Measurements from ENCODE around the gene MED13L. TPM values are rescaled to one million over a fixed set of nuclear protein-coding genes. Genes with fewer than 3 reads are reported as not detected.

MED13L gene
- total and polyA plus RNA-seq, 2 of the 4 experiments (the other 2 are of a cell fraction): 17.9 to 49.1 TPM

DNA sequence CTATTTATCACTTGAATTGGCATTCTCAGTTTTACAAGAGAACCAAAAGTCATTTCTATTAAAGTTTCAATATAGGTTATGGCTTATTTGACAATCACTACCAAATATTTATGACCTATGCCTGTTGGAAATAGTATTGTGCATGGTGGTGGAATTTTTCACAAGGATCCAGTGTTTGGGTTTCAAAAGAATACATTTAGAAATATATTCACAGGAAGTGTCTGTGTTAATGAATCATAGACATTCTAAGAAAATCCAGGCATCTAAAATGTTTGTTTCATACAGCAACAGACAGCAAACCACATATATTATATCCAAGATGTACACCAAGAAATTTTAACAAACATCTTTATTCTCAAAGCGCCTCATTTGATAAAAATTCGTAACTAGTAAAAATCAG lies 92.7 kb downstream of the MED13L start:
- H2BK20ac ChIP-seq (ENCODE audit: low read depth, low read length): no peak overlapping the region
- no peak overlapping the region for H2BK5ac ChIP-seq (ENCODE audit: low read depth, low read length, poor library complexity, severe bottlenecking)
- H3K9me3 ChIP-seq (ENCODE audit: control insufficient read depth, insufficient read depth, low read length): no peaks in the 10 kb centered on the region
- ChIA-PET POLR2A (ENCODE audit: unreplicated experiment) (no interaction called here), CTCF (interaction anchor here (0.8 kb wide), 1 partner anchor 415 kb away, joined by 4 read pairs; no protein-coding TSS in a partner anchor)
- peaks cover 88% of the 10 kb centered on the region for H4K20me1 ChIP-seq (ENCODE audit: insufficient read depth, low read length)
- peaks cover 6% of the 10 kb centered on the region for H3K4me1 ChIP-seq (ENCODE audit: control insufficient read depth, insufficient read depth, low read length)
- H2BK15ac ChIP-seq (ENCODE audit: low read depth, low read length): no peak overlapping the region
- H3K9ac ChIP-seq (ENCODE audit: low read depth, low read length): no peak overlapping the region
- BruUV-seq (replicated peaks): no TSS peak
- H3K56ac ChIP-seq (ENCODE audit: extremely low read depth, insufficient read depth, low read length): no peak overlapping the region
- H2AK5ac ChIP-seq (ENCODE audit: low read depth, low read length): no peak overlapping the region
- peaks cover 30 to 75% of the 10 kb centered on the region in 2 experiments for H3K79me1 ChIP-seq (ENCODE audit: low read depth in 1 of 2, low read length in 2 of 2)
- no peaks in the 10 kb centered on the region for H3K36me3 ChIP-seq (ENCODE audit: control insufficient read depth, insufficient read depth, low read length)
- TF ChIP-seq BHLHE40 (IDR thresholded peaks at IDR 0.05; ENCODE audit: low read depth, low read length): no peak
- TF ChIP-seq SMC3 (IDR thresholded peaks at IDR 0.05; ENCODE audit: low read depth, low read length): no peak
- TF ChIP-seq NFE2L2 (IDR thresholded peaks at IDR 0.05; ENCODE audit: low read depth, low read length): no peak
- TF ChIP-seq CHD1 (IDR thresholded peaks at IDR 0.05; ENCODE audit: low read depth, low read length): no peak
- TF ChIP-seq RFX5 (IDR thresholded peaks at IDR 0.05; ENCODE audit: low read depth, low read length): no peak
- no peak for TF ChIP-seq MAFK (IDR thresholded peaks at IDR 0.05; ENCODE audit: low read depth, low read length)
- no peak for TF ChIP-seq MXI1 (IDR thresholded peaks at IDR 0.05; ENCODE audit: borderline replicate concordance, low read depth, low read length)
- no peak for TF ChIP-seq RCOR1 (IDR thresholded peaks at IDR 0.05; ENCODE audit: insufficient replicate concordance, low read length)
- TF ChIP-seq, protein P1, sequence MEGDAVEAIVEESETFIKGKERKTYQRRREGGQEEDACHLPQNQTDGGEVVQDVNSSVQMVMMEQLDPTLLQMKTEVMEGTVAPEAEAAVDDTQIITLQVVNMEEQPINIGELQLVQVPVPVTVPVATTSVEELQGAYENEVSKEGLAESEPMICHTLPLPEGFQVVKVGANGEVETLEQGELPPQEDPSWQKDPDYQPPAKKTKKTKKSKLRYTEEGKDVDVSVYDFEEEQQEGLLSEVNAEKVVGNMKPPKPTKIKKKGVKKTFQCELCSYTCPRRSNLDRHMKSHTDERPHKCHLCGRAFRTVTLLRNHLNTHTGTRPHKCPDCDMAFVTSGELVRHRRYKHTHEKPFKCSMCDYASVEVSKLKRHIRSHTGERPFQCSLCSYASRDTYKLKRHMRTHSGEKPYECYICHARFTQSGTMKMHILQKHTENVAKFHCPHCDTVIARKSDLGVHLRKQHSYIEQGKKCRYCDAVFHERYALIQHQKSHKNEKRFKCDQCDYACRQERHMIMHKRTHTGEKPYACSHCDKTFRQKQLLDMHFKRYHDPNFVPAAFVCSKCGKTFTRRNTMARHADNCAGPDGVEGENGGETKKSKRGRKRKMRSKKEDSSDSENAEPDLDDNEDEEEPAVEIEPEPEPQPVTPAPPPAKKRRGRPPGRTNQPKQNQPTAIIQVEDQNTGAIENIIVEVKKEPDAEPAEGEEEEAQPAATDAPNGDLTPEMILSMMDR (conservative IDR thresholded peaks at IDR 0.05; ENCODE audit: low read depth, low read length): no peak
- TF ChIP-seq FOS (IDR thresholded peaks at IDR 0.05; ENCODE audit: low read depth, low read length): no peak
- no peak for TF ChIP-seq POLR2A (IDR thresholded peaks at IDR 0.05; ENCODE audit: low read depth, low read length)
- dilution Hi-C loops (cut with HindIII; ENCODE audit: low sequenced_read_pairs, unreplicated experiment) (no loop called here), in situ Hi-C loops (cut with MboI; ENCODE audit: low sequenced_read_pairs) (no loop called here), intact Hi-C loops (cut with micrococcal nuclease) (loop anchor here (5.0 kb wide), 3 partner anchors 32 to 157 kb away; no protein-coding TSS in a partner anchor)
- no peak overlapping the region for H4K91ac ChIP-seq (ENCODE audit: insufficient read depth, low read depth, low read length)
- H2AK9ac ChIP-seq (replicated peaks; ENCODE audit: low read depth, low read length, poor library complexity): no peak overlapping the region
- ATAC-seq (ENCODE audit: low read depth): no peak
- no peak overlapping the region for H3K18ac ChIP-seq (ENCODE audit: low read depth, low read length)
- H4K5ac ChIP-seq (ENCODE audit: low read depth, low read length): no peak overlapping the region
- DNase-seq: no peak
- no peak overlapping the region for H2AFZ ChIP-seq (replicated peaks; ENCODE audit: low read length, poor library complexity)
- H3K23ac ChIP-seq (ENCODE audit: low read depth, low read length): no peak overlapping the region
- H3K9me1 ChIP-seq (ENCODE audit: insufficient read depth, low read length): peaks cover 3% of the 10 kb centered on the region; the same call in 1 of the 2 replicates
- H3K4me3 ChIP-seq (ENCODE audit: insufficient read depth, low read depth, low read length): no peak overlapping the region
- no peak overlapping the region for H3K4me2 ChIP-seq (ENCODE audit: low read depth, low read length)
- no CpG with 5 or more reads among the region's 2 CpGs for WGBS, 2 experiments (ENCODE audit: extremely low coverage in 2 of 2, insufficient read length in 1 of 2)
- H3K27ac ChIP-seq (ENCODE audit: insufficient read depth, low read length): no peak overlapping the region
- H3K14ac ChIP-seq (replicated peaks; ENCODE audit: low read depth, low read length): no peak overlapping the region
- no peaks in the 10 kb centered on the region for H3K27me3 ChIP-seq (ENCODE audit: control insufficient read depth, insufficient read depth, low read length)
- no peak overlapping the region for H4K8ac ChIP-seq (ENCODE audit: low read depth in 2 of 2, low read length in 2 of 2)
- no peak overlapping the region for H3K4ac ChIP-seq (ENCODE audit: low read depth, low read length)
- no peak overlapping the region for H2BK120ac ChIP-seq (ENCODE audit: low read depth, low read length)
